Keratinocyte (primary cell): ENCODE measurements around the gene KCNMA1. TPM values are rescaled to one million over a fixed set of nuclear protein-coding genes. Genes with fewer than 3 reads are reported as not detected.

ENCODE experiments used
- DNase-seq: peaks from one replicate; pipeline ENCODE4 v3.0.0-alpha.2; 2011; ENCODE audit warnings: low read depth, missing footprints, low spot score
- FAIRE-seq: peaks from 2 replicates; lab custom pipeline; 2011; peaks lifted over from hg19 to GRCh38; lab: Jason Lieb, UNC
- H2AFZ ChIP-seq: 2 replicates; pipeline ENCODE4 v1.6.0; 2012; ENCODE audit warnings: low read length, control low read depth, inconsistent platforms; ENCODE audit not compliant: control insufficient read depth
- H3K27ac ChIP-seq: 2 replicates; pipeline ENCODE4 v1.5.1; 2011; ENCODE audit warnings: low read length; ENCODE audit not compliant: control insufficient read depth, insufficient read depth
- H3K27me3 ChIP-seq: 3 replicates; pipeline ENCODE4 v1.6.0; 2011; ENCODE audit warnings: low read length; ENCODE audit not compliant: control insufficient read depth, insufficient read depth; ENCODE audit errors: extremely low read depth
- H3K36me3 ChIP-seq, 2 experiments: 2 replicates in 1 of 2; 3 replicates in 1 of 2; pipeline ENCODE4 v1.5.1; 2011; ENCODE audit warnings: low read length in 2 of 2, mild to moderate bottlenecking in 1 of 2; ENCODE audit not compliant: control insufficient read depth in 2 of 2, insufficient read depth in 2 of 2; ENCODE audit errors: extremely low read depth in 1 of 2
- H3K4me1 ChIP-seq: 3 replicates; pipeline ENCODE4 v1.5.1; 2011; ENCODE audit warnings: low read length; ENCODE audit not compliant: control insufficient read depth, insufficient read depth; ENCODE audit errors: extremely low read depth
- H3K4me2 ChIP-seq: 3 replicates; pipeline ENCODE4 v1.6.0; 2011; ENCODE audit warnings: low read depth, low read length; ENCODE audit not compliant: control insufficient read depth, insufficient read depth; ENCODE audit errors: extremely low read depth
- H3K4me3 ChIP-seq, 3 experiments: fragments of 200-600 bp in 1 of 3; sonication (generic) in 1 of 3; 2 replicates in 2 of 3; 3 replicates in 1 of 3; pipeline ENCODE4 v1.5.1; 2011 to 2016; ENCODE audit warnings: low read length in 3 of 3, mild to moderate bottlenecking in 3 of 3, control low read depth in 2 of 3, inconsistent platforms in 1 of 3, low read depth in 1 of 3, mixed read lengths in 1 of 3, mixed run types in 1 of 3, moderate library complexity in 1 of 3; ENCODE audit not compliant: control insufficient read depth in 2 of 3, insufficient read depth in 2 of 3; ENCODE audit errors: extremely low read depth in 1 of 3
- H3K79me2 ChIP-seq: 2 replicates; pipeline ENCODE4 v1.6.0; 2012; ENCODE audit warnings: low read length; ENCODE audit not compliant: control insufficient read depth, insufficient read depth
- H3K9ac ChIP-seq: 3 replicates; pipeline ENCODE4 v1.6.0; 2011; ENCODE audit warnings: low read length; ENCODE audit not compliant: control insufficient read depth, insufficient read depth; ENCODE audit errors: extremely low read depth
- H3K9me1 ChIP-seq: 3 replicates; pipeline ENCODE4 v1.6.0; 2011; ENCODE audit warnings: low read length; ENCODE audit not compliant: control insufficient read depth, insufficient read depth; ENCODE audit errors: extremely low read depth
- H3K9me3 ChIP-seq: 2 replicates; pipeline ENCODE4 v1.5.1; 2012; ENCODE audit warnings: low read depth, low read length; ENCODE audit not compliant: control insufficient read depth
- H4K20me1 ChIP-seq: 3 replicates; pipeline ENCODE4 v1.6.0; 2011; ENCODE audit warnings: low read length; ENCODE audit not compliant: control insufficient read depth, insufficient read depth; ENCODE audit errors: extremely low read depth
- CTCF ChIP-seq, 3 experiments: IDR thresholded peaks in 1 of 3; conservative IDR thresholded peaks in 1 of 3; optimal IDR thresholded peaks in 1 of 3; 2 replicates in 2 of 3; 3 replicates in 1 of 3; pipeline versions ENCODE3 to v1.5.1; 2011; ENCODE audit warnings: low read length in 3 of 3, mild to moderate bottlenecking in 3 of 3, moderate library complexity in 2 of 3, control low read depth in 1 of 3, inconsistent platforms in 1 of 3; ENCODE audit not compliant: insufficient read depth in 2 of 3; ENCODE audit errors: extremely low read depth in 1 of 3
- EZH2 ChIP-seq: IDR thresholded peaks from one replicate; pipeline ENCODE4 v1.6.1; 2012; ENCODE audit warnings: inconsistent platforms, mild to moderate bottlenecking, low read length, moderate library complexity
- dilution Hi-C: fragments of 300-500 bp; cut with MboI; formaldehyde crosslinking; loops from one replicate; pipeline ENCODE4 v1.7.0; 2020; ENCODE audit warnings: low sequenced_read_pairs; ENCODE audit not compliant: extremely low pct_ligation_motif_present
- polyA plus RNA-seq, 5 experiments: library from polyadenylated mRNA; depleted of rRNA in 3 of 5; stranded (reverse) in 3 of 5; stranded (forward) in 1 of 5; unstranded in 1 of 5; fragments of >200 nt; gene quantifications; 1 replicate in 1 of 5; 2 replicates in 3 of 5; 3 replicates in 1 of 5; pipeline versions ENCODE4 v1.2.1 to v1.2.3, GENCODE V29; 2011 to 2012; ENCODE audit warnings: missing spikeins in 2 of 5, low read depth in 1 of 5, low replicate concordance in 1 of 5

Gene KCNMA1
- polyA plus RNA-seq, 1 donor (not counting 4 experiments of a cell fraction or from before 2014, with no cell fraction given): 6.3 TPM

- Histone ChIP-seq H3K4me3 (no peak overlapping the region), H3K9me1 (no peaks in the 10 kb centered on the region), H3K9me3 (no peaks in the 10 kb centered on the region), H3K27ac (no peak overlapping the region), H4K20me1 (no peaks in the 10 kb centered on the region), H3K4me1 (no peaks in the 10 kb centered on the region), H3K36me3 (no peaks in the 10 kb centered on the region), H3K4me2 (no peak overlapping the region), H3K27me3 (no peaks in the 10 kb centered on the region), H2AFZ (no peak overlapping the region), H3K79me2 (no peaks in the 10 kb centered on the region), H3K9ac (no peak overlapping the region)
- no peak for DNase-seq
- FAIRE-seq: no peak
- no peak for TF ChIP-seq CTCF (optimal IDR thresholded peaks at IDR 0.05 in 1 of 3, IDR thresholded peaks at IDR 0.05 in 1 of 3, conservative IDR thresholded peaks at IDR 0.05 in 1 of 3; ENCODE audit: extremely low read depth in 1 of 3, insufficient read depth in 2 of 3, low read length in 3 of 3)
- TF ChIP-seq EZH2: no peak
- dilution Hi-C loops: no loop called here
These were observed 722.3 kb downstream of the KCNMA1 start for GRCh38 chr10:76915316-76915715.

GRCh38 chr10:76911184-76911583, 726.4 kb downstream of the KCNMA1 start:
- Histone ChIP-seq H3K4me1 (no peaks in the 10 kb centered on the region), H3K79me2 (no peaks in the 10 kb centered on the region), H3K4me3 (no peak overlapping the region), H3K9me1 (no peaks in the 10 kb centered on the region), H3K9me3 (no peaks in the 10 kb centered on the region), H4K20me1 (no peaks in the 10 kb centered on the region), H3K4me2 (no peak overlapping the region), H3K9ac (no peak overlapping the region), H3K36me3 (no peaks in the 10 kb centered on the region), H3K27ac (no peak overlapping the region), H2AFZ (no peak overlapping the region), H3K27me3 (no peaks in the 10 kb centered on the region)
- DNase-seq: no peak
- dilution Hi-C loops: no loop called here
- no peak for TF ChIP-seq EZH2
- TF ChIP-seq CTCF (optimal IDR thresholded peaks at IDR 0.05 in 1 of 3, IDR thresholded peaks at IDR 0.05 in 1 of 3, conservative IDR thresholded peaks at IDR 0.05 in 1 of 3; ENCODE audit: extremely low read depth in 1 of 3, insufficient read depth in 2 of 3, low read length in 3 of 3): no peak
- no peak for FAIRE-seq
